Measurements from ENCODE around the gene MIS18A.
"Not testable (repeated sequence)": the region's sequence is repeated elsewhere in the genome, so short reads cannot be mapped to it uniquely, and the experiment has no call there.

Gene MIS18A

DNA sequence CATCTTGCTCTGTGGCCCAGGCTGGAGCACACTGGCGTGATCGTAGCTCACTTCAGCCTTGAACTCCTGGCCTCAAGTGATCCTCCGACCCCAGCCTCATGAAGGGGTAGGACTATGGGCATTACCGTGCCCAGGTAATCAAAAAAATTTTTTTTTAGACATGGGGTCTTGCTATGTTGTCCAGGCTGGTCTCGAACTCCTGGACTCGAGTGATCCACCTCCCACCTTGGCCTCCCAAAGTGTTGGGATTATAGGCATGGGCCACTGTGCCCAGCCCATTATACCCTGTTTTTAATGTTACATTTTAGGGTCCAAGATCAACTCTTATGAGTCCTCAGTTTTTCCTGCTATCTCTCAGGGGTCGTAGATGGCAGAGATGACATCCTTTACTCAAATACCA is 26.1 kb upstream of the MIS18A start:
- no peak for DNase-seq (ENCODE audit: low read depth)

- no peak for DNase-seq (ENCODE audit: low read depth)
Measured at GRCh38 chr21:32303385-32303784, 24.5 kb upstream of the MIS18A start.

DNA sequence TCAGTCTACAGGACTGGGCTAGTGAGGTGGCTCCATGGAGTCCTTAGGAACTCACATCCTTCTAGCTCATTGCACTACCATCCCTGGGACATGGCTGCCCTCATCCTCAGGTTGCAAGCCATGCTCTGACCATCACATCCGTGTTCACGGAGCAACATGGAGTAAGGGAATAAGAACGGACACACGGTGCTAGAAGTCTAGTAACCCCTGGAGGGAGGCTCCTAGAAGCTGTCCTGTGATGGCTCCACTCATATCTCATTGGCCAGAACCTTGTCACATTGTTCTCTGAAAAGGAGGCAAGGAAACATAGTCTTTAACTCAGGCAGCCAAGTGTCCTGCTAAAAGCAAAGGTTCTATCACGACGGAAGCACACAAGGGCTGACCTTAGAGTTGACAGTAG is 23.7 kb upstream of the MIS18A start:
- no peak for DNase-seq (ENCODE audit: low read depth)

- DNase-seq (ENCODE audit: low read depth) = no peak
Measured at GRCh38 chr21:32301596-32301995, 22.7 kb upstream of the MIS18A start.

GRCh38 chr21:32300117-32300681 is 21.4 kb upstream of the MIS18A start:
- no peak for DNase-seq (ENCODE audit: low read depth)

DNA sequence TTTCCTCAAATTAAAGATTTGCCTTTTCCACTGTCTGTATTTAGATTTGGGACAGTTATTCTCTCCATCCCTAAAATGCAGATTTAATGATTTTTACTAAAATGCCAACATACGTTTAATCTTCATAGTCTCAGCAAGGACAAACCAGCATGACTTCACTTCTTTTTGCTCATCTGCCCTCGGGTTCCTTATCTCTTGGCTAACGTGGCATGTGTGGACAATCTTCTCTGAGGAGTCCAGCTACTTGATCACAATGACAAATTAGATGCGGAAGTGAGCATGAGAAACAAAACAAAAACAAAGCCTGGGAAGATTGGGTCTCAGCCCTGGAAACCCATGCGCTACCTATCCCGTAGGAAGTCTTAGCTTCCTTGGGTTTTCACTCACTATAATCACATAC is 20.8 kb upstream of the MIS18A start:
- DNase-seq (ENCODE audit: low read depth) = no peak

DNA sequence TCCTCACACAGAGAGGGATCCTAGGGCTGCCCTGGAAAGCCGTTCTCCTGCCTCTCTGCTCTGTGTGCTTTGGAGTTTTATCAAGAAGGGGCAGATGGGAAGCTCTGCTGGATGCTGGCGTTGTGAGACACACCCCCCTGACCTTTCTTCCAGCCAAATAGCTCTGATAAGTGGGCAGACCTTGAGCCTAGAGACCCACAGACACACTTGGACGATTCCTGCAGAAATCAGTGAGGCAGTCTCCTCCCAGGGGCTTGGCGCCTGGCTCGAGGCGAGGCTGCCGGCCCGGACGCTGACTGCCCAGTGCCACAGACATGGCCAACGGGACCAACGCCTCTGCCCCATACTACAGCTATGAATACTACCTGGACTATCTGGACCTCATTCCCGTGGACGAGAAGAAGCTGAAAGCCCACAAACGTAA is 19.8 kb upstream of the MIS18A start, which contains the start of gene MRAP:
MRAP (plus strand) TSS at position 198 of the 424 bp plus-strand sequence; CDS start at position 315, 117 bp downstream.
- no peak for DNase-seq (ENCODE audit: low read depth)

- no peak for DNase-seq (ENCODE audit: low read depth)
Measured at GRCh38 chr21:32298148-32298559, 19.3 kb upstream of the MIS18A start.

GRCh38 chr21:32297449-32297848 is 18.6 kb upstream of the MIS18A start:
- DNase-seq (ENCODE audit: low read depth) = no peak

GRCh38 chr21:32285476-32285875 is 6.6 kb upstream of the MIS18A start:
- no peak for DNase-seq (ENCODE audit: low read depth)

- no peak for DNase-seq (ENCODE audit: low read depth)
Measured at GRCh38 chr21:32282992-32283391, 4.1 kb upstream of the MIS18A start.

GRCh38 chr21:32281531-32281930 is 2.7 kb upstream of the MIS18A start:
- DNase-seq (ENCODE audit: low read depth) = no peak

GRCh38 chr21:32279377-32279680 is 480 bp upstream of the MIS18A start:
- DNase-seq (ENCODE audit: low read depth) = no peak

DNA sequence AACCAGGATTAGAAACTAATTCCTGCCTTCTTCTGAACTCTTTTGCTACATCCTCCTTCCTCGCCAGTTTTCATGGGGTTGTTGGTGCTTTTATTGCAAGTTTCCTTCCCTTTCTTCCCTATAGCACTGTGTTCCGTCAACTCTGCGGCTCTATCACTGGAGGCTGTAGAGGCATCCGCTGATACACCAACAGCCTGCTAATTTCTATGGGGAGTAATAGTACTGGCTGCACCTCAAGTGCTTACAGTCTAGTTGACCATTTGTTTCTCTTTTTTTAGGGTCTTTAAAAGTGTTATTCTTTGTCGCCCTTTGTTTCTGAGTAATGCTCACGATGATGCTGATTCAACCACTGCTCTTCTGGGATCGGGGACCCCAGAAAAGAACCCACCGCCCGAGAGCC is 746 bp downstream of the MIS18A start:
- DNase-seq (ENCODE audit: low read depth) = no peak

DNA sequence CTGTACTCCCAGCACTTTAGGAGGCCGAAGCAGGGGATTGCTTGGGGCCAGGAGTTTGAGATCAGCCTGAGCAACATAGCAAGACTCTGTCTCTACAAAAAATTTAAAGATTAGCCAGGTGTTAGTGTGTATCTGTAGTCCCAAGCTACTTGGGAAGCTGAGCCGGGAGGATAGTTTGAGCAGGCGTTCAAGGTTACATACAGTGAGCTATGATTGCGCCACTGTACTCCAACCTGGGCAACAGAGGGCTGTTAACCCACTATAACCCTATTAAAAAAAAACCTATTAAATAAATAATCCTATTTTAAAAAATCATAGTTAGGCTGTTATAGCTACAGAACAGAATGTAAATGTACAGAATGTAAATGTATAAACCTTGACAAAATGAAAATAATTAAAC is 2.2 kb downstream of the MIS18A start:
- DNase-seq (ENCODE audit: low read depth) = no peak

DNA sequence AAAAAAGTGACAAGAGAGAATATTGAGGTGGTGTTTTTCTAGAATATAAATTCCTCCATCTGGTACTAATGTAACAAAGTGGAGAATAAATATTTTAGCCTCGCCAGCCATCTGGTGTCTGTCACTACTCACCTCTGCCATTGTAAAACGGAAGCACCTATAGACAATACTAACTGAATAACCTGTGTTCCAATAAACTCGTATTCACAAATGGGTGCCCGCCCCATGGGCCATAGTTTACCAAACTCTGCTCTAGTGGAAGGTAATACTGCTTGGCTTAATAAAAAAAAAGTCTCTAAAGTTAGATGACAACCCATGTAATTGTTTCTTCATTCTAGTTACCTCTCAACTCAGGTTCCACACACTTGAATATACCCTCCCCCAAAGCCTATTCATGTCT is 8.1 kb downstream of the MIS18A start:
- no peak for DNase-seq (ENCODE audit: low read depth)

DNA sequence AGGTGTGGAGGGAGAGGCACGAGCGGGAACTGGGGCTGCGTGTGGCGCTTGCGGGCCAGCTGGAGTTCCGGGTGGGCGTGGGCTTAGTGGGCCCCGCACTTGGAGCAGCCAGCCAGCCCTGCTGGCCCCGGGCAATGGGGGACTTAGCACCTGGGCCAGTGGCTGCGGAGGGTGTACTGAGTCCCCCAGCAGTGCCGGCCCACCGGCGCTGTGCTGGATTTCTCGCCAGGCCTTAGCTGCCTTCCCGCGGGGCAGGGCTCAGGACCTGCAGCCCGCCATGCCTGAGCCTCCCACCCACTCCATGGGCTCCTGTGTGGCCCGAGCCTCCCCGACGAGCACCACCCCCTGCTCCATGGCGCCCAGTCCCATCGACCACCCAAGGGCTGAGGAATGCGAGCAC is 13.5 kb downstream of the MIS18A start:
- not testable (repeated sequence) for DNase-seq (ENCODE audit: low read depth)

GRCh38 chr21:32261929-32262328 is 16.9 kb downstream of the MIS18A start:
- DNase-seq (ENCODE audit: low read depth) = no peak

DNA sequence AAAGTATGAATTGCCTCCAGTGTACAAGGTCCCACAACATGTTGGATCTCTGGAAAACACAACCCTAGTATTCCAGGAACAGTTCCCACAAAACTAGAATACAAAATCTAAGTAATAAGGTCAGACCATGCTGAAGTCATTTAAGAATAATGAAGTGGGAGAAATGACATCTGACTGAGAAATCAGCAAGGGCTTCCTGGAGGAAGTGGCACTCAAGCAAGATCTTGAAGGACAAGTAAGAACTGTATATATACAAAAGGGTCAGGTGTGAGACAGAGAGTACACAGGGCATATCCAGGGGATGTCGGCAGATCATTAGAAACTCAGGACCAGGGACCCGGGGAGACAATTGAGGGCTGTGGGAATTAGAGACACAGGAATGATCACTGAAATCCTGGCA is 18.7 kb downstream of the MIS18A start:
- no peak for DNase-seq (ENCODE audit: low read depth)

GRCh38 chr21:32258786-32259048 is 20.1 kb downstream of the MIS18A start:
- not testable (repeated sequence) for DNase-seq (ENCODE audit: low read depth)

DNA sequence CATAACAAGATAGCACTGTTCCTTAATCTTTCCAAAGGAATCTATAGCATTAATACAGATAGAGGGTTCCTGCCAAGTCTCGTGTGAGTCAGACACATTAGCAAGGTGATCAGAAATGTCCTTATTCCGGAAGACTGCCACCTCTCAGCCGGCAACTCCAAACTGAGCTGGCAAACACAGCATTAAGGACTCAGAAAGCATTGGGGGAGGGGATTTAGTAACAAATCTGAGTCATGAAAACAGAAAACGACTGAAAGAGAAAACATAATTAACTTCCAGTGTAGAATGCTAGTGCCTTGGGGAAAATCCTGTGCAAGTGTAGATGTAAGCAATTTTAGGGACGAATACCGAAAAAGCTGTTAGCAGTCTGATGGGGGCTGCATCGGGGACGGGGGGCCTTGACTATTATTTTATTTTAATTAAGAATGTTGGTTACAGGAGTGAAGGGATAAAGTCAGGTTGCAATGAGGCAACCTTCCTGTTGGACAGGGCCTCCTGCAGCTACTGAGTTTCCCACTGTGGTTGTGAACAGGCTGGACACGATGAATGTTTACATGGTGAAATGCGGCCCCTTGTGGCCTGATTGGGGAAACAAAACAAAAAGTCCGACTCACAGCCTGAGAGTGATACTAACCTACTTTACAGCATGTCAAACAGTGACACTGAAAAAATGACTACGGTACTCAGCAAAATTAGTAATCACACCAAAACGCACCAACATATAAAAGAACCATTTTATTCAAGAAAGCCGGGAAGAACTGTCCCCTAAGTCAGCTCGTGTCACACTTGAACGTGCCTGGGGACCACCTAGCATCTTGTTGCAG is 20.7 kb downstream of the MIS18A start:
- no peak for DNase-seq (ENCODE audit: low read depth)

DNA sequence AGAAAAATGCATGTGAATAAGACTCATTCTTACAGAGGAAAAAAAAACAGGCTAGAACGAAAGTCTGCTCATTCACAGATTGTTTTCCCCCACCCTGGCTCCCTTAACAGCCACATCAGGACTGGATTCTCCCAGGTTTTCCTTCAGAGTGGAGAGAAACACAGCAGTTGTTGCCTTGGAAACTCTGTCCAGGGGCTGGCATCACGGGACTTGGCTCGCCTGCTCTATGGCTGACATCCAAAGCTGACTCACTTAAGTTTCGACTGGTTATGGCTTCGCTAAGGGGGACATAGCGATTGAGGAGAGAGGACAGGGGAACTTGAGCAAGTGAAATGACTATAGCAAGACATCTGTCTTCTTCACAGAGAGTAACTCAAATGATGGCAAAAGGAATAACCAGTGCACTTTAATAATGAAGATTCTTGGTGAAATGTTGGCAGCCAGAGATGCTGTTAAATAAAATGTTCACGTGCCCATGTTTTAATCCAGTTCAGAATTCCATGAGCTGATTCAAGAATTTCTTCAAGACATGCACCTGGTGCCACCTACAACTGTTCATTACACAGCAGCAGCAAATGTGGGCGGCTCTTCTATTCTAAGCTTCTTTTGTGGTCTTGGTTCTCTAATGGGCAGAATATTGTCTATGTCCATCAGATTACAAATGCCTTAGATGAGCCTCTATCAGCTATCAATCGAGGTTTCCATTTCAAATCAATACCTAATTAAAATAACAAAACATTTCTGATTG is 21.8 kb downstream of the MIS18A start:
- no peak for DNase-seq (ENCODE audit: low read depth)

DNA sequence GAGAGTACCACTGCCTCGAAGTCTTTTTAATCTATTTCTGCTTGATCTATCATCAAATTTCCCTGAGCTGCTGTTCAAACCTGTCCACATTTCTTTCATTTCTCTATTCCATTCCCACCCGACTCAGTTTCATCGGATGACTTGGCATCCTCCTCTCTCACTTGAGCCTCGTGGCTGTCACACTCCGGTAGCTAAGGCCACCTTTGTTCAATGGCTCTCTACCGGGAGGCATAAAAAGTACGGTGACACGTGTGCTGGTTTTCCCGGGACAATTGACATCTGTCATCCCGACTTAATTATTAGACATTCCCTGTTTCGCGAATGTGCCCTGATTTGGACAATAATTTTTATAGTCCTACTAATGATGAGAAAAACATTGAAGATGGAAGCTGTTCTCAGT is 22.6 kb downstream of the MIS18A start:
- no peak for DNase-seq (ENCODE audit: low read depth)
